8988T (cell line): ENCODE data around the gene SUZ12.
"Not testable (repeated sequence)": the region's sequence is repeated elsewhere in the genome, so short reads cannot be mapped to it uniquely, and the experiment has no call there.

Experiments
- DNase-seq: peaks from one replicate; pipeline ENCODE4 v3.0.0; 2011

SUZ12 gene

DNA sequence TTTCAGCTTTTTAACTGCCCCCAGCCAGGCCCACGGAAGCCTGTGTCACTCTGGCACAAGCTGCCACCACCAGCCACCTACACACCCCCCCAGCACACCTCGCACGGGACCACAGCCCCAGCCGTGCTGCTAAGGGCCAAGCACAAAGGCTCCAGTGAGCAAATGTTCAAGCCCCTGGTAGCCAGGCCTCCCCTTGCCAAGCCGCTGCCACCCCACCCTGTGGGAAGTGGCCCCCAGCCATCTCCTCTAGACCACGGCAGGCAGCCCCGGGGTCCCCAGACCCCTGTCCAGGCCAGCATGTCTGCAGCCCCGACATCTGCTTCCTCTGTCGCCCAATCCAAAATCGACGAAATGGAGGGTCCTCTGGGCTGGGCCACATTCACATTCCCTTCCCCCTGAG, 105.5 kb downstream of the SUZ12 start:
- not testable (repeated sequence) for DNase-seq

- DNase-seq, result not testable (repeated sequence)
Observed at GRCh38 chr17:32045611-32046010, 108.8 kb downstream of the SUZ12 start.

GRCh38 chr17:32047663-32048062, 110.9 kb downstream of the SUZ12 start:
- not testable (repeated sequence) for DNase-seq
